KOPT-K1 (cell line): ENCODE measurements around the gene U2SURP.
"Not testable (repeated sequence)": the region's sequence is repeated elsewhere in the genome, so short reads cannot be mapped to it uniquely, and the experiment has no call there.

Experiments used
- H3K27ac ChIP-seq: fragments of 200-600 bp; sonication (generic); 2 replicates; pipeline ENCODE4 v1.5.1; 2016; ENCODE audit warnings: antibody characterized with exemption, mild to moderate bottlenecking, low read depth, low read length; ENCODE audit not compliant: poor library complexity, severe bottlenecking
- H3K36me3 ChIP-seq: fragments of 200-600 bp; sonication (generic); 2 replicates; pipeline ENCODE4 v1.5.1; 2017; ENCODE audit warnings: antibody characterized with exemption, mild to moderate bottlenecking, low read length, moderate library complexity; ENCODE audit not compliant: insufficient read depth
- H3K9me3 ChIP-seq: fragments of 200-600 bp; sonication (generic); 2 replicates; pipeline ENCODE4 v1.5.1; 2017; ENCODE audit warnings: antibody characterized with exemption, low read length, mild to moderate bottlenecking; ENCODE audit not compliant: insufficient read depth, poor library complexity, severe bottlenecking

U2SURP gene

DNA sequence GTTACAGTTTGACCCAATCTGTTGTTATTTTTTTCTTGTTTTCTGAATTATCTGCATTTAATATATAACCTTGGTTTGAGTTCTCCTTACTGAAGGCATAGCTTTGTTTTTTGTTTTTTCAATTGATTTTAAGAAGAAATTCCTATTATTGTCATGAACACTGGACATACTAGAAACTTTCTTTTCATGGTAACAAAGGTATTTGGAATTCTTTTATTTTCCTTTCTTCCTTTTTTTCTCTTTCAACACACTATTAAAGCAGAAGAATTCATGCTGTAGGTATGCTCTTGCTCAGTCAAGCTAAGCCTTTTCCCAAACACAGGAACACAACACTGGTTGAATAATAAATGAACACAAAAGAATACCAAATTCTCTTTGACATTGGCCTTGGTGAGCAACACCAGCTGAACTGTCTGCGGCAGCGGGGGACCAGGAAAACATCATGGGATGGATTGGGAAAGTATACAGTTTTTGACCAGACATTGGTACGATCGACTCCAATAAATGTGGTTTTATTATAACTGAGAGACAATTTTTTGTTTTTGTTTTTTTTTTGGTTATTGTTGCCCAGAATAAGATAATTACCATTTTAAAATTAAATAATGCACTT is 23.1 kb downstream of the U2SURP start:
- no peaks in the 10 kb centered on the region for H3K9me3 ChIP-seq
- no peak overlapping the region for H3K27ac ChIP-seq
- H3K36me3 ChIP-seq: peaks cover 100% of the 10 kb centered on the region

DNA sequence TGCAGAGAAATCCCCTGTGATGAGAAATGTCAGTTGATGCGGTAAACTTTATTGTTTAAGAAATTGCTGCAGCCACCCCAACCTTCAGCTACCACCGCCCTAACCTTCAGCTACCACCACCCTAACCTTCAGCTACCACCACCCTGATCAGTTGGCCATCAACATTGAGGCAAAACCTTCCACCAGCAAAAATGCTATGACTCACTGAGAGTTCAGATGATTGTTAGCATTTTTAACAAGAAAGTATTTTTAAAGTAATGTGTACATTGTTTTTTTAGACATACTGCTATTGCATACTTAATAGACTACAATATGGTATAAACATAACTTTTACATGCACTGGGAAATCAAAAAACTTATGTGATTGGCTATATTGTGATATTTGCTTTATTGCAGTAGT is 30.0 kb downstream of the U2SURP start:
- no peak overlapping the region for H3K27ac ChIP-seq
- H3K36me3 ChIP-seq: peaks cover 98% of the 10 kb centered on the region
- H3K9me3 ChIP-seq: no peaks in the 10 kb centered on the region

DNA sequence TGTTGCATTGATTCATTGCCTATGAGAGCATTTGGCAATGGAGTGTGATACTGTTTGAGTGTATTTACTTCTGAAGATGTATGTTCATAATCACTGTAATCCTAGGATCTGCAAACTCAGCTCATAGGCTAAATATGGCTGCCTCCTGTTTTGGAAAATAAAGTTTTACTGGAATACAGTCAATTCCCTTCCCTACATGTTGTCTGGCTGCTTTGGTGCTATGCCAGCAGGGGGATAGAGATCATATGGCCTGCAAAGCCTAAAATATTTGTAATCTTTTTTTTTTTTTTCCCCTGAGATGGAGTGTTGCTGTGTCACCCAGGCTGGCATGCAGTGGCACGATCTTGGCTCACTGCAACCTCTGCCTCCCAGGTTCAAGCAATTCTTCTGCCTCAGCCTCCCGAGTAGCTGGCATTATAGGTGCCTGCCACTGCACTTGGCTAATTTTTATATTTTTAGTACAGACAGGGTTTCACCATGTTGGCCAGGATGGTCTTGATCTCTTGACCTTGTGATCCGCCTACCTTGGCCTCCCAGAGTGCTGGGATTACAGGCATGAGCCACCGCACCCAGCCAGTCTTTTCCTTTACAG is 30.5 kb downstream of the U2SURP start:
- H3K27ac ChIP-seq, H3K9me3 ChIP-seq: not testable (repeated sequence)
- H3K36me3 ChIP-seq: peaks cover 98% of the 10 kb centered on the region

DNA sequence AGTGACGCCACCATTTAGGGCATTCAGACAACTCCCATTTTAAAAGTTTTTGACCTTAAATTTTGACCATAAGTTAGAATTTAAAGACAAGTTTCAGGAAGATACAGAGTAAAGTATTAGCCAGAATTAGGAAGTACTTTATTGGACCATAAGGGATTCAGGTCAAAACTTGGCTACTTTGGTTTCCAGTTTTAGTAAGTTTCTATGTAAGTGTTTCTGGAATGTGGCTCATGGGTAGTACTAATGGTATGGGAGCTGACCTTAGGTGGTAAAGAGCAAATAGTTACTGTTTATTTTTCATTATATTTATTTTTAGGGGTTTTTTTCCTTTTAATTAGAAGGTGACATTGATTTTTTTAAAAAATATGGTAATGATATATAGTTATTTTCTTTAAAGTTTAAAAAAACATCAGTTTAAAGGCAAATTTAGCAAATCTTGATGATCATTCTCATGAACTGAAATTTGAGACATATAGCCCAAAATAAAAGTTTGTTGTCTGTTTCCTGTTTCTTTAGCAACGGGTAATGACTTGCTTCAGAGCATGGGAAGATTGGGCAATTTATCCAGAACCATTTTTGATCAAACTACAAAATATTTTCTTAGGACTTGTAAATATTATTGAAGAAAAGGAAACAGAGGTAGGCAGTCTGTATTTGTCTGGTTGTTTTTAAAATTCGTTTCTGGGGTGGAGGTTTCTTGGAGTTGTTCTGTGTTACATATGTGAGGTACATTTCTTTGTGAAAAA is 34.3 kb downstream of the U2SURP start:
- peaks cover 96% of the 10 kb centered on the region for H3K36me3 ChIP-seq
- no peaks in the 10 kb centered on the region for H3K9me3 ChIP-seq
- no peak overlapping the region for H3K27ac ChIP-seq

DNA sequence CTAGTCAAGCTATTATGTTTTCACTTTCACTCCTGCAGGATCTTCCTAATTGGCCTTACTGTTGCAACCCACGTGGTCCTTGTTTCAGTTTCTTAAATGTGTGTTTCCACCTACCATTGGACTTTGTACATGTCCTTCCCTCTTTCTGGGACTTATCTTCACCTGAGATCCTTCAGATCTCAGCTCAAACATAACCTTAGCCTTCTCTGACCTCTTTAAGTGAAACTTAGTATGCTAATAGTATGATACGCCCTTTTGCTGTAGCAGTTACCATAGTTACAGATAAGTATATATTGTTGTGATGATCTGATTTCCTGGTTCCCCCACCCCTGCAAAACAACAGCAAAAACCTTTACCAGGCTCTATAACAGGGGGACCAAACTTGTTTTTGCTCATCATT is 35.2 kb downstream of the U2SURP start:
- peaks cover 96% of the 10 kb centered on the region for H3K36me3 ChIP-seq
- no peaks in the 10 kb centered on the region for H3K9me3 ChIP-seq
- H3K27ac ChIP-seq: no peak overlapping the region

DNA sequence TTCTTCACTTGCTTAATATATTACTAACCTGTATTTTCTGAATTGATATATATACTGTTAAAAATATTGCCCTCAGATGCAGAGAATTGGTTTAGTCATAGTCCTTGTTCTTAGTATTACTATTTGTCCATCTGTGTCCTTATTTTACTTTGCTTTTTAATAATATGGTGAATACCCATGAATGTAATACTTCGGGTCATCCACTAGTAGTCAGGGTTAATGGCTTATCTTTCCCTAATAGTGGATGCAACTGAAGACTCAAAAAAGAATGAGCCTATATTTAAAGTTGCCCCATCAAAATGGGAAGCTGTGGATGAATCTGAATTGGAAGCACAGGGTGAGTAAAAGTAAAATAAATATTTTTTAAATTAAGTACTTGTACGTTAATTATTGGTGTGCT is 36.5 kb downstream of the U2SURP start:
- H3K9me3 ChIP-seq: no peaks in the 10 kb centered on the region
- no peak overlapping the region for H3K27ac ChIP-seq
- peaks cover 96% of the 10 kb centered on the region for H3K36me3 ChIP-seq

DNA sequence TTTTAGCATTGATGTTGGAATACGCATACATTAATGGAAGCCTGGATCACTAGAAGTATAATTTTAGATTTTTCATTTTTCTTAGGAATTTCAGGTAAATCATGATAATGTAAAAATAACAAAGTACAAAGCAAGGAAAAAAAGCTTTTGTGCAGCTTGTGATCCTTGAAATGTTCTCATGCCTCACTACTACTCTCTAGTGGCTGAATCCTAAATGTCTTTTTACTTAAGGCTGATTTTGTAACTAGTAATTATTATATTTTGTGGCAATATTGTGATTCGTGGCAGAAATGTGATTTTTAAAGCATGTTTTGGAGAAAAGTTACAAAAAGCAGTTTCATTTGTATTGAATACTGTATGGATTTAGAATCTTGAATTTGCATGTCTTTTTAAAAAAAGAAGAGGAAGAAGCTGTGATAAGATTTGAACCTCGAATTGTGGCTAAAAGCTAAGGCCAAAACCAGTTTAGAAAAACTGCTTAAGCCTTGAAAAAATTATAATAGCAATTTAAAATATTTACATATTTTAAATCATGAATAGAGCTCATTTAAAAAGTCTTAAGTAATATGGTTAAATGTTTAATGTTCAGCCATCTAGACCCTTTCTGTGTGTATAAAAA is 39.0 kb downstream of the U2SURP start:
- Histone ChIP-seq H3K27ac (no peak overlapping the region), H3K36me3 (peaks cover 97% of the 10 kb centered on the region), H3K9me3 (no peaks in the 10 kb centered on the region)

DNA sequence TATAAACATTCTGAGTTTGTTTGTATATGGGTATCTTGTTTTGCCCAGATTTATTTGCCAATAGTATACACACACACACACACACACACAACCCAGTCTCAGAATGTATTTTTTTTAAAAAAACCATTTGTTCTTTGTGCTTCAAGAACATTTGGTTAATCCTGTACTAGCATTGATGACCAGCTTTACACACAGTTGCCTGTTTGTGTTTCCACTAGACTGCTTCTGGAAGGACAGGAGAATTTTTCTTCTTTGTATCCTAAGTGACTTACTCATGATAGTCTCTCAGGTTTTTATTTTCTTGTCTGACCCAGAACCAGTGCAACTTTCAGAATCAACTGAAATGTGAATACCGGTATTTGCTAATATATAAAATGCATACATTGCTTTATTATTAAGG is 40.5 kb downstream of the U2SURP start:
- H3K9me3 ChIP-seq: no peaks in the 10 kb centered on the region
- H3K27ac ChIP-seq: no peak overlapping the region
- peaks cover 90% of the 10 kb centered on the region for H3K36me3 ChIP-seq

DNA sequence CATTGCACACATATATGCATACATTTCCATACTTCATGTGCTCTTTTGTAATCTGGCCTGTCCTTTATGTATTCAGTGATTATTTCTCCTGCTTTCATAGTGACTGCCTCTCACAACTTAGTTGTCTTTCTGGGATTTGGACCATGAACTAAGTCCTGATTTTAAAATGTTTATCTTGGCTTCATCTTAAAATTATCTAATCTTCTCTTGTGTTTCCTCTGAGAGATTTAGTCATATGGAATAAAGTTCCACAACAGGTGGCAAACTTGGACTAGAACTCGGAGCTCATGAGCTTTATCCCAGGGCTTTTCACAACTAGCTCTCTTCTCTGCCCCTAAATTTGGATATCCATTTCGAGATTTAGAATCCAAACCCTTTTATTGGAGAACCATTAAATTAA is 44.3 kb downstream of the U2SURP start:
- no peak overlapping the region for H3K27ac ChIP-seq
- no peaks in the 10 kb centered on the region for H3K9me3 ChIP-seq
- H3K36me3 ChIP-seq: peaks cover 84% of the 10 kb centered on the region

DNA sequence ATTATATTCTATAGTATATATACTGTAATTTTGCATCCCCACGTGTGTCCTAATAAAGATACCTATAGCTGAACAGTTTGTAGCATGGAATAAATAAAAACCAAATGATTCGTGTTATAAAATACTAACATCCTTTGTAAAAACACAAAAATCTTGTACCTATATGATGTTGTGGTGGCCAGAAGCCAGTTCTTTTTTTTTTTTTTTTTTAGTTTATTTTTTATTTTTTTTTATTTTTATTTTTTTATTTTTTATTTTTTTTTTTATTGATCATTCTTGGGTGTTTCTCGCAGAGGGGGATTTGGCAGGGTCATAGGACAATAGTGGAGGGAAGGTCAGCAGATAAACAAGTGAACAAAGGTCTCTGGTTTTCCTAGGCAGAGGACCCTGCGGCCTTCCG is 44.7 kb downstream of the U2SURP start:
- H3K36me3 ChIP-seq: peaks cover 84% of the 10 kb centered on the region
- H3K27ac ChIP-seq, H3K9me3 ChIP-seq: not testable (repeated sequence)

DNA sequence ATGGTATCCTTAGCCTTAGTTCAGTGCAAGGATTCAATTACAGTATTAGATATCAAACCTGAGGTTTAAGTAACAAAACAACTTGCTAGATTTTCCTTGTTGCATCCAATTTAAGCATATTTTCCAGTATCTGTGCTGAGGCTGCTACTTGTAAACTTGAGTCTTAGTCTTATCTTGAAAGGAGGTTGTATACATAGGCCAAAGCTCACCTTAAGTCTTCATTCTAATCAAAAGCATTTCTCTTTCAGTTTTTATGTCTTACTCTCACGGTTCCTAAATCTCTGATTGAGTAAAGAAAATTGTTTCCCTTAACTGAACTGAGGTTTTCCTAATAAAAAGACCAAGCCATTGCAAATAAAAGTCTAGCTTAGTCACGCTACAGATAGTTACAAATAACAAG is 52.6 kb downstream of the U2SURP start:
- Histone ChIP-seq H3K36me3 (peaks cover 100% of the 10 kb centered on the region), H3K9me3 (no peaks in the 10 kb centered on the region), H3K27ac (no peak overlapping the region)

DNA sequence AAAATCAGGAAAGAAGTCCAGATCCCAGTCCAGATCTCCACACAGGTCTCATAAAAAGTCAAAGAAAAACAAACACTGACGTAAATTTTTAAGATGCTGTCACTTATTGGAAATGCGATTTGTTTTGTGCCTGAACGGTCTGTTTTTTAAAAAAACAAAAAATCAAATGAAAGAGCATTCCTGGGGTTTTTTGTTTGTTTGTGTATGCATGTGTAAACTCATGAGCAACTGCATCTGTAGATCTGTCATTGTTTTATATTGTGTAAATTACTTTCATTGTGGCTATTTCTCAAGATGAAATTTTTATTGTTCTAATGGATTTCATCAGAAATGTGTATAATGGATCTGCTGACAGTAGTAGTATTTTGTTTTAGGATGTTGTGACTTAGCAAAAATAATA is 55.0 kb downstream of the U2SURP start:
- H3K27ac ChIP-seq: no peak overlapping the region
- no peaks in the 10 kb centered on the region for H3K9me3 ChIP-seq
- H3K36me3 ChIP-seq: peaks cover 100% of the 10 kb centered on the region

DNA sequence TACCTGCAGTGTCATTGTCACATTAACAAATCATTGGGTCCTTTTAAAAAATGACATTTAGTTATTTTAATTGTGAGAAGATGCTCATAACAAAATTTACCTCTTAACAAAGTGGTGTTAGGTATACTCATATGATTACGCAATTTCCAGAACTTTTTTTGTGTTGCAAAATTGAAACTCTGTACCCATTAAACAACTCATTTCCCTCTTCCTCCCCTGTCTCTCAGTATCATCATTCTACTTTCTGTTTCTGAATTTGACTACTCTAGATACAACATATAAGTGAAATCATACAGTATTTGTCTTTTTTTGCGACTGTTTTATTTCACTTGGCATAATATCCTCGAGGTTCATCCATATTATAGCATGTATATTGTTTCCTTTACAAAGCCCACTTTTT is 59.5 kb downstream of the U2SURP start:
- Histone ChIP-seq H3K9me3 (no peaks in the 10 kb centered on the region), H3K27ac (no peak overlapping the region), H3K36me3 (peaks cover 72% of the 10 kb centered on the region)

DNA sequence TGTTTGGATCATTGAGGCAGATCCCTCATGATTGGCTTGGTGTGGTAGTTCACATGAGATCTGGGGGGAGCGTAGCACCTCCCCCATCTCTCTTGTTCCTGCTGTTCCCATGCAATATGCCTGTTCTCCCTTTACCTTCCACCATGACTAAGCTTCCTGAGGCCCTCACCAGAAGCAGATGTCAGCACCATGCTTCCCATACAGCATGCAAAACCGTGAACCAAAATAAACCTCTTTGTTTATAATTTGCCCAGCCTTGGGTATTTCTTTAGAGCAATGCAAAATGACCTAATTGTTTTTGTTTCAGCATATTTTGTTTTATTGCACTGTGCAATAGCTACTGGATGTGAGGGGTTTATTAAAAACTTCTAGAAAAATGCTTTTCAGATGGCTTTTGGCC is 61.6 kb downstream of the U2SURP start:
- peaks cover 51% of the 10 kb centered on the region for H3K36me3 ChIP-seq
- H3K27ac ChIP-seq: no peak overlapping the region
- H3K9me3 ChIP-seq: no peaks in the 10 kb centered on the region

DNA sequence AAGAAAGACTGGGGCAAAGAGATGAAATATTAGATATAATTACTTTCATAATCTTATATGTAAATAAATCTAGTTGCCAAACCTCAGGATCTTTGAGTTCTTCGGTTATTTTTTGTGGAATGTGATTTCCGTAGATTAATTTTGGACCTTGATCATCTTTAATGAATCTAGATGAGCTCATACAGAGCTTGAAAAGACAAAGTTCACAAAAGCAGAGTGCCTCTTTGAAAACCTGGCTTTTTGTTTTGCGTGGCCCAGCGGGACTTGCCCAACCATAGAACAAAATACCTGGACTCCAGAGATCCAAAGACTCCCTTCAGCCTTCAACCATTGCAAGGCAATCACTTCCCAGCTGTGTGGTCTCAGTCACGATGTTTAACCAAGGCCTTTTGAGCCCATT is 63.4 kb downstream of the U2SURP start:
- Histone ChIP-seq H3K36me3 (peaks cover 34% of the 10 kb centered on the region), H3K27ac (no peak overlapping the region), H3K9me3 (no peaks in the 10 kb centered on the region)
